ENCODE measurements around the gene DGKA.
"Not testable (repeated sequence)": the region's sequence is repeated elsewhere in the genome, so short reads cannot be mapped to it uniquely, and the experiment has no call there.

Gene DGKA

DNA sequence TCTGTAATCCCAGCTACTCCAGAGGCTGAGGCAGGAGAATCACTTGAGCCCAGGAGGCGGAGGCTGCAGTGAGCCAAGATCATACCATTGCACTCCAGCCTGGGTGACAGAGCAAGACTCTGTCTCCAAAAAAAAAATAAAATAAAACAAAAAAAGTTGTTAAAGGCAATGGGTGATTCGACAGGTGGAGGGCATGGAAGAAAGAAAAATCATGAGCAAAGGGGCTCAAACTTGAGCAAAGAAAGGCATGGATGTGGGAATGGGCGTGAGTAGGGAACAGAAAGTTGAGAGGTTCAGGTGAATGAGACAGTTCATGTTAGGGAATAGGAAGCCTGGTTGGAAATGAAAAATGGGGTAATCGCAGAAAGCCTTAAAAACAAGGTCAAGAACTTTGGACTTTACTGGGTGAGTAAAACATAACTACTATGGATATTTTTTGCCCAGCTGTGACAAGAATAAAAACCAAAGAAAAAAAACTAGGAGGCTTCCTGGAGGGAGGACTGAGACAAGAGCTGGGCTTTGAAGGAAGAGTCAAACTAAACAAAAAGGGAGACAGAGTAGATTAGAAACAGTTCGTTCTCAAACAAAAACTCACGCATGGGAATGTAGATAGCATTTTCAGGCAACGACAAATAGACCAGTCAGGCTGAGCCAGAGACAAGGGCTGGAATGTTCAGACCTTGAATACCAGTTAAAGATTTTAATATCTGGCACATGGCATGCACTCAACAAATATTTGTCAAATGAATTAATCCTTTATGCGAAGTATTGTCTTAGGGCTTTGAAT is 22.0 kb upstream of the DGKA start:
- WGBS (ENCODE audit: insufficient coverage), result 96% methylated on average over 4 of the region's 8 CpGs
- no peaks in the 10 kb centered on the region for H3K9me3 ChIP-seq (ENCODE audit: control extremely low read depth in 1 of 5, control insufficient read depth in 4 of 5, insufficient read depth in 2 of 5, low read depth in 1 of 5, low read length in 4 of 5)
- H3K4me1 ChIP-seq (ENCODE audit: control extremely low read depth in 1 of 4, control insufficient read depth in 4 of 4, insufficient read depth in 4 of 4, low read length in 3 of 4), result no peaks in the 10 kb centered on the region
- no peak for DNase-seq
- H3K36me3 ChIP-seq (ENCODE audit: control insufficient read depth in 4 of 4, insufficient read depth in 4 of 4, low read length in 3 of 4), result peaks cover 0 to 14% (median 4%) of the 10 kb centered on the region in 4 experiments
- ChIA-PET POLR2A (no interaction called here), CTCF (no interaction called here)
- H3K27ac ChIP-seq (ENCODE audit: insufficient read depth in 1 of 2, low read depth in 1 of 2, low read length in 2 of 2, poor library complexity in 1 of 2, severe bottlenecking in 2 of 2), result no peak overlapping the region
- no peaks in the 10 kb centered on the region for H3K27me3 ChIP-seq (replicated peaks in 2 of 5; ENCODE audit: control insufficient read depth in 4 of 5, insufficient read depth in 5 of 5, low read length in 4 of 5)
- no peak overlapping the region for H3K4me3 ChIP-seq (ENCODE audit: control insufficient read depth in 1 of 7, extremely low read depth in 1 of 7, insufficient read depth in 4 of 7, low read depth in 2 of 7, low read length in 6 of 7)

DNA sequence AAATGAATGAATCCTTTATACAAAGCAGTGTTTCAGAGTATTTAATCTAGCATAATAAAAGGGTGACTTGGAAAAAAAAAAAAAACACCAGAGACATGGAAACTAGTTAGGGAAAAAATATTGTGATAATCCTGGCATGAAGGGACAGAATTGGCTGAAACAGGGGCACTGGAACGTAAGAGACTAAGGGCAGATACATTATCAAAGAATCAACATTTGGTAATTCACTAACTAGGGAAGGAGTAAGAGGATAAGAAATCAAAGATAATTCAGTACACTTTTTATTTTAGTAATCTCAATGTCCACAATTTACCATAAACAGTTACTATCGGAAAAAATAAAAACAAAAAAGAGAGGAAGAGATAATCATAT is 21.5 kb upstream of the DGKA start:
- Histone ChIP-seq H3K4me1 (ENCODE audit: control extremely low read depth in 1 of 4, control insufficient read depth in 4 of 4, insufficient read depth in 4 of 4, low read length in 3 of 4) (no peaks in the 10 kb centered on the region), H3K27ac (ENCODE audit: insufficient read depth in 1 of 2, low read depth in 1 of 2, low read length in 2 of 2, poor library complexity in 1 of 2, severe bottlenecking in 2 of 2) (no peak overlapping the region), H3K9me3 (ENCODE audit: control extremely low read depth in 1 of 5, control insufficient read depth in 4 of 5, insufficient read depth in 2 of 5, low read depth in 1 of 5, low read length in 4 of 5) (no peaks in the 10 kb centered on the region), H3K36me3 (ENCODE audit: control insufficient read depth in 4 of 4, insufficient read depth in 4 of 4, low read length in 3 of 4) (peaks cover 0 to 20% (median 5%) of the 10 kb centered on the region in 4 experiments), H3K4me3 (ENCODE audit: control insufficient read depth in 1 of 7, extremely low read depth in 1 of 7, insufficient read depth in 4 of 7, low read depth in 2 of 7, low read length in 6 of 7) (no peak overlapping the region), H3K27me3 (replicated peaks in 2 of 5; ENCODE audit: control insufficient read depth in 4 of 5, insufficient read depth in 5 of 5, low read length in 4 of 5) (no peaks in the 10 kb centered on the region)
- CTCF ChIA-PET, result interaction anchor here (1.0 kb wide), 1 partner anchor 79 kb away, joined by 3 read pairs; no protein-coding TSS in a partner anchor
- no peak for DNase-seq
- WGBS (ENCODE audit: insufficient coverage), result no CpG with 5 or more reads among the region's 2 CpGs
- POLR2A ChIA-PET, result no interaction called here

DNA sequence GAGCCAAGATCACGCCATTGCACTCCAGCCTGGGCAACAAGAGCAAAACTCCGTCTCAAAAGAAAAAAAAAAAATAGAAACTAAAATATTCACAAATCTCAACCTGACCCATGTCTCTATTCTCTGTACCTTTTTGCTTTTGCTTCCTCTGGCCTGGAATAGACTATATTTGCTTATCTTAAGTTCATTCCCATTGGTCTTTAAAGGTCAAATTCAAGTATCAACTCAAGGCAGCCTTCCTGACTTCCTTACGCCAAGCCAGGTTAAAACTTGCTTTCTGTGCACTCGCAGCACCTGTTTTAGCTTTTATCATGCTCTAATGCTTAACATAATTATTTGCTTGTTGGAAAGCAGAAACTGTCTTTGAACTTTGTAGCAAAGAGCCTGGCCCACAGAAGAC is 18.1 kb upstream of the DGKA start:
- POLR2A ChIA-PET, result no interaction called here
- H3K36me3 ChIP-seq (ENCODE audit: control insufficient read depth in 4 of 4, insufficient read depth in 4 of 4, low read length in 3 of 4), result peaks cover 0 to 20% (median 5%) of the 10 kb centered on the region in 4 experiments
- no peaks in the 10 kb centered on the region for H3K27me3 ChIP-seq (replicated peaks in 2 of 5; ENCODE audit: control insufficient read depth in 4 of 5, insufficient read depth in 5 of 5, low read length in 4 of 5)
- no peaks in the 10 kb centered on the region for H3K9me3 ChIP-seq (ENCODE audit: control extremely low read depth in 1 of 5, control insufficient read depth in 4 of 5, insufficient read depth in 2 of 5, low read depth in 1 of 5, low read length in 4 of 5)
- WGBS (ENCODE audit: insufficient coverage), result 100% methylated on average over 3 of the region's 4 CpGs
- CTCF ChIA-PET, result interaction anchor here (1.8 kb wide), 1 partner anchor 20 kb away, joined by 5 read pairs; no protein-coding TSS in a partner anchor
- no peak overlapping the region for H3K4me3 ChIP-seq (ENCODE audit: control insufficient read depth in 1 of 7, extremely low read depth in 1 of 7, insufficient read depth in 4 of 7, low read depth in 2 of 7, low read length in 6 of 7)
- H3K27ac ChIP-seq (ENCODE audit: insufficient read depth in 1 of 2, low read depth in 1 of 2, low read length in 2 of 2, poor library complexity in 1 of 2, severe bottlenecking in 2 of 2), result no peak overlapping the region
- DNase-seq, result no peak
- peaks cover 0 to 5% (median 0%) of the 10 kb centered on the region in 4 experiments for H3K4me1 ChIP-seq (ENCODE audit: control extremely low read depth in 1 of 4, control insufficient read depth in 4 of 4, insufficient read depth in 4 of 4, low read length in 3 of 4)

GRCh38 chr12:55915482-55915859 is 15.5 kb upstream of the DGKA start:
- Histone ChIP-seq H3K36me3 (ENCODE audit: control insufficient read depth in 4 of 4, insufficient read depth in 4 of 4, low read length in 3 of 4) (peaks cover 0 to 20% (median 5%) of the 10 kb centered on the region in 4 experiments), H3K4me1 (ENCODE audit: control extremely low read depth in 1 of 4, control insufficient read depth in 4 of 4, insufficient read depth in 4 of 4, low read length in 3 of 4) (peaks cover 0 to 5% (median 0%) of the 10 kb centered on the region in 4 experiments), H3K4me3 (ENCODE audit: control insufficient read depth in 1 of 7, extremely low read depth in 1 of 7, insufficient read depth in 4 of 7, low read depth in 2 of 7, low read length in 6 of 7) (no peak overlapping the region), H3K27ac (ENCODE audit: insufficient read depth in 1 of 2, low read depth in 1 of 2, low read length in 2 of 2, poor library complexity in 1 of 2, severe bottlenecking in 2 of 2) (peak overlapping the region in 1 of 2 experiments; percentile 25), H3K9me3 (ENCODE audit: control extremely low read depth in 1 of 5, control insufficient read depth in 4 of 5, insufficient read depth in 2 of 5, low read depth in 1 of 5, low read length in 4 of 5) (no peaks in the 10 kb centered on the region), H3K27me3 (replicated peaks in 2 of 5; ENCODE audit: control insufficient read depth in 4 of 5, insufficient read depth in 5 of 5, low read length in 4 of 5) (no peaks in the 10 kb centered on the region)
- WGBS (ENCODE audit: insufficient coverage), result 100% methylated on average over 1 of the region's 3 CpGs
- ChIA-PET POLR2A (no interaction called here), CTCF (interaction anchor here (1.1 to 5.7 kb wide), 2 partner anchors 11 to 14 kb away, joined by 4 to 31 read pairs; partner anchors contain the start of gene PYM1)
- DNase-seq, result no peak

- CTCF ChIA-PET, result interaction anchor here (5.7 kb wide), 1 partner anchor 8 kb away, joined by 31 read pairs; the partner anchor contains the start of gene PYM1
- POLR2A ChIA-PET; H3K4me1 ChIP-seq (ENCODE audit: control extremely low read depth in 1 of 4, control insufficient read depth in 4 of 4, insufficient read depth in 4 of 4, low read length in 3 of 4); DNase-seq; H3K27ac ChIP-seq (ENCODE audit: insufficient read depth in 1 of 2, low read depth in 1 of 2, low read length in 2 of 2, poor library complexity in 1 of 2, severe bottlenecking in 2 of 2); H3K4me3 ChIP-seq (ENCODE audit: control insufficient read depth in 1 of 7, extremely low read depth in 1 of 7, insufficient read depth in 4 of 7, low read depth in 2 of 7, low read length in 6 of 7); H3K27me3 ChIP-seq (replicated peaks in 2 of 5; ENCODE audit: control insufficient read depth in 4 of 5, insufficient read depth in 5 of 5, low read length in 4 of 5); H3K9me3 ChIP-seq (ENCODE audit: control extremely low read depth in 1 of 5, control insufficient read depth in 4 of 5, insufficient read depth in 2 of 5, low read depth in 1 of 5, low read length in 4 of 5): not testable (repeated sequence)
- H3K36me3 ChIP-seq (ENCODE audit: control insufficient read depth in 4 of 4, insufficient read depth in 4 of 4, low read length in 3 of 4), result peaks cover 0 to 32% (median 6%) of the 10 kb centered on the region in 4 experiments
- WGBS (ENCODE audit: insufficient coverage), result no CpG with 5 or more reads among the region's 3 CpGs
Measured at GRCh38 chr12:55919032-55919431, 11.9 kb upstream of the DGKA start.

DNA sequence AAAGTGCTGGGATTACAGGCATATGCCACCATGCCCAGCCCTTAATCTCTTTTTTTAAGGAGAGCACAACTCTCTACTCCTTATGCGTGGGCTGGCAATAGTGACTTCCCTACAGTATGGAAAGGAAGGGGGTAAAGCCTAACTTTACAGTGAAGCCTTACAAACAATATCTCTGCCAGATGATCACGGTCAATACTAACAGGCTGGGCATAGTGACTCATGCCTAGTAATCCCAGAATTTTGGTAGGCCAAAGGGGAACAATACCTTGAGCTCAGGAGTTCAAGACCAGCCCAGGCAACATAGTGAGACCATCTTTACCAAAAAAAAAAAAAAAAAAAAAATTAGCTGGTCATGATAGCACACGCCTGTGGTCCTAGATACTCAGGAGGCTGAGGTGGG is 8.8 kb upstream of the DGKA start:
- no peak overlapping the region for H3K27ac ChIP-seq (ENCODE audit: insufficient read depth in 1 of 2, low read depth in 1 of 2, low read length in 2 of 2, poor library complexity in 1 of 2, severe bottlenecking in 2 of 2)
- no peak for DNase-seq
- H3K36me3 ChIP-seq (ENCODE audit: control insufficient read depth in 4 of 4, insufficient read depth in 4 of 4, low read length in 3 of 4), result peaks cover 0 to 36% (median 7%) of the 10 kb centered on the region in 4 experiments
- no peaks in the 10 kb centered on the region for H3K27me3 ChIP-seq (replicated peaks in 2 of 5; ENCODE audit: control insufficient read depth in 4 of 5, insufficient read depth in 5 of 5, low read length in 4 of 5)
- H3K4me3 ChIP-seq (ENCODE audit: control insufficient read depth in 1 of 7, extremely low read depth in 1 of 7, insufficient read depth in 4 of 7, low read depth in 2 of 7, low read length in 6 of 7), result no peak overlapping the region
- H3K4me1 ChIP-seq (ENCODE audit: control extremely low read depth in 1 of 4, control insufficient read depth in 4 of 4, insufficient read depth in 4 of 4, low read length in 3 of 4), result peaks cover 8 to 18% (median 10%) of the 10 kb centered on the region in 4 experiments
- 100% methylated on average over 1 of the region's 3 CpGs for whole genome bisulfite sequencing (ENCODE audit: insufficient coverage)
- ChIA-PET POLR2A (no interaction called here), CTCF (no interaction called here)
- H3K9me3 ChIP-seq (ENCODE audit: control extremely low read depth in 1 of 5, control insufficient read depth in 4 of 5, insufficient read depth in 2 of 5, low read depth in 1 of 5, low read length in 4 of 5), result no peaks in the 10 kb centered on the region

DNA sequence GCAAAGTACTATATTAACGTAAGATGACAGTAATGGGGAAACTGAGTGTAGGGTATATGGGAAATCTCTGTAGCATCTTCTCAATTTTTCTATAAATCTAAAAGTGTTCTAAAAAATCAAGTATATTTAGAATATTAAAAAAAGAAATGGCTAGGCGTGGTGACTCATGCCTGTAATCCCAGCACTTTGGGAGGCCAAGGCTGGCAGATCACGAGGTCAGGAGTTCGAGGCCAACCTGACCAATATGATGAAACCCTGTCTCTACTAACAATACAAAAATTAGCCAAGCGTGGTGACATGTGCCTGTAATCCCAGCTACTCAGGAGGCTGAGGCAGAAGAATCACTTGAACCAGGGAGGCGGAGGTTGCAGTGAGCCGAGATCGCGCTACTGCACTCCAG is 7.3 kb upstream of the DGKA start:
- DNase-seq; H3K27me3 ChIP-seq (replicated peaks in 2 of 5; ENCODE audit: control insufficient read depth in 4 of 5, insufficient read depth in 5 of 5, low read length in 4 of 5); CTCF ChIA-PET; H3K27ac ChIP-seq (ENCODE audit: insufficient read depth in 1 of 2, low read depth in 1 of 2, low read length in 2 of 2, poor library complexity in 1 of 2, severe bottlenecking in 2 of 2); POLR2A ChIA-PET; H3K9me3 ChIP-seq (ENCODE audit: control extremely low read depth in 1 of 5, control insufficient read depth in 4 of 5, insufficient read depth in 2 of 5, low read depth in 1 of 5, low read length in 4 of 5); H3K4me3 ChIP-seq (ENCODE audit: control insufficient read depth in 1 of 7, extremely low read depth in 1 of 7, insufficient read depth in 4 of 7, low read depth in 2 of 7, low read length in 6 of 7): not testable (repeated sequence)
- peaks cover 12 to 29% (median 18%) of the 10 kb centered on the region in 4 experiments for H3K4me1 ChIP-seq (ENCODE audit: control extremely low read depth in 1 of 4, control insufficient read depth in 4 of 4, insufficient read depth in 4 of 4, low read length in 3 of 4)
- WGBS (ENCODE audit: insufficient coverage), result 94% methylated on average over 6 of the region's 9 CpGs
- peaks cover 0 to 36% (median 7%) of the 10 kb centered on the region in 4 experiments for H3K36me3 ChIP-seq (ENCODE audit: control insufficient read depth in 4 of 4, insufficient read depth in 4 of 4, low read length in 3 of 4)

Data from common myeloid progenitor, CD34-positive (primary cell).